ENCODE results near the gene CST4.
"Not testable (repeated sequence)": the region's sequence is repeated elsewhere in the genome, so short reads cannot be mapped to it uniquely, and the experiment has no call there.

CST4 gene, protein sequence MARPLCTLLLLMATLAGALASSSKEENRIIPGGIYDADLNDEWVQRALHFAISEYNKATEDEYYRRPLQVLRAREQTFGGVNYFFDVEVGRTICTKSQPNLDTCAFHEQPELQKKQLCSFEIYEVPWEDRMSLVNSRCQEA

DNA sequence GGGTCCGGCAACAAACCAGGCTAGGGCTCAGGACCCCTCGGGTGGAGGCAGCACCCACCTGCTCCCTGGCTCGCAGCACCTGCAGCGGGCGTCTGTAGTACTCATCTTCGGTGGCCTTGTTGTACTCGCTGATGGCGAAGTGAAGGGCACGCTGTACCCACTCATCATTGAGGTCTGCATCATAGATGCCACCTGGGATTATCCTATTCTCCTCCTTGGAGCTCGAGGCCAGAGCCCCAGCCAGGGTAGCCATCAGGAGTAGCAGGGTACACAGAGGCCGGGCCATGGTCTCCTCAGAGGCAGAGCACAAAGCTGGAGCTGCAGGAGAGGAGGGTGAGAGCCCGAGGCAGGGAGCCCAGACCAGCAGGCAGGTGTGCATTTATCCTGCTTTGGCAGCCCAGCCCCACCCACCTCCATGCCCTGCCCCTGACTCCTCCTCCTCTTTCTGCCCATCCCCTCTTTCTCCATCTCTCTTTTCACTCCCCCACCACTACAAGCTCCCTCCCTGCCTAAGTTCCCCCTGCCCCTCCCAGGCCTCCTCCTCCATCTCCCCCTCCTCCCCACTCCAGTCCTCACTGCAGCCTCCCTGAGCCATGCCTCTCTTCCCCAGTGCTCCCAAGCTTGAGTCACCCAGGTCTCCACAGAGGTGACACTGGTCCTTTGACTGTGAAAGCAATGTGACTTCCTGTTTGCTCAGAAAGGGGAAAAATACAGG is at the start of gene CST4:
Gene CST4 (minus strand): TSS at position 355 of the 715 bp plus-strand sequence. CDS start 69 bp downstream, at position 286.
- not testable (repeated sequence) for DNase-seq (ENCODE audit: low spot score)

DNA sequence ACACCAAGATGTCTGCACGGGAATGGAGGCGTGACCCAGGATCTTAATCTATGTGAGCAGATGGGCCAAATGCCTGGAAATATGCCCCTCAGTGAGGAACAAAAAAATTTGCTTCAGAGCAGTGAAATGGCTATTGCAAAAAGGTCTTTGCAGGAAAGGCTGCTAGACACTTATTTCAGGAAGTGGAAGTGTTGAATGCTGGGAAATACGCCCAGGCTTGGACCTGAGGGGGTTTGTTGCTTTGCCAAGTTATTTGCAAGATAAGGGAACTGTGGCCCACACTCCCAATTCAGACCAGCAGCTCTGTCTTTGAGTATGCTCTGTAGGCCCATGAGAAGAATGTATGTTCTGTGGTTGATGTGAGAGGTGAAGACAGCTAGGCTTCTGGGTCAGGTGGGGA is 46.6 kb upstream of the CST4 start:
- DNase-seq (ENCODE audit: low spot score) = not testable (repeated sequence)

DNA sequence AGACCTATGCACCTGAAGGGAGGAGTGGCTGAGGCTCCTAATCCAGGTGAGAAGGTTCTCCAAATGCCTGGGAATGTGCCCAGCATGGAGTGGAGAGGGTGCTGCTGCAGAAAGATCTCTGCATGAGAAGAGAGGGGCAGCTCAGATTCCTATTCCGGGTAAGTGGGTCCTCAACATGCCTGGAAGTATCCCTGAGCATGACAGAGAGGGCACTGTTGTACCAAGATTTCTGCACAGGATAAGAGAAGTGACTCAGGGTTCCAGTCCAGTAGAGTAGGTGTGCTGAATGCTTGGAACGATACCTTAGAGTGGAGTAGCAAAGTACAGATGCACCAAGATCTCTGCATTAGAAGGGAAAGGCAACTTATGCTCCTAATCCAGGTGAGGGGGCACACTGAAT is 46.1 kb upstream of the CST4 start:
- DNase-seq (ENCODE audit: low spot score) = not testable (repeated sequence)

DNA sequence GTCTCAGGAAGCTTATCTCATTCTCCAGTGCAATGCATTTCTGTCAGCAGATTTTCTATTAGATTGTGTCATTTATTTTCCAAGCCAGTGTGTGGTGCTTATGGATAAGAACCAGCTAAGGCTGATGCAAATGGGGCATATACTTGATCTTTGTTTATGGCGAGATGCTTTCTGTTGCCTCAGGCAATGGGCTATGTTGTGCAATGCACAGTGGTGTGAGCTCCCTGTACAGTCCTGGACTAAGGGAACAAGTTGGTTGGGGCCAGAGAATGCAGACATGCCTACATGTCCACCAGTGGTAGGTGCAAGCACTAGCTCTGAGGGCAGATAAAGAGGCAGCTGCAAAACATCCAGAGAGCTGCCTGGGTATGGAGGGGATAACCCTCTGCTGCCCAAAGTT is 45.6 kb upstream of the CST4 start:
- DNase-seq (ENCODE audit: low spot score) = not testable (repeated sequence)

DNA sequence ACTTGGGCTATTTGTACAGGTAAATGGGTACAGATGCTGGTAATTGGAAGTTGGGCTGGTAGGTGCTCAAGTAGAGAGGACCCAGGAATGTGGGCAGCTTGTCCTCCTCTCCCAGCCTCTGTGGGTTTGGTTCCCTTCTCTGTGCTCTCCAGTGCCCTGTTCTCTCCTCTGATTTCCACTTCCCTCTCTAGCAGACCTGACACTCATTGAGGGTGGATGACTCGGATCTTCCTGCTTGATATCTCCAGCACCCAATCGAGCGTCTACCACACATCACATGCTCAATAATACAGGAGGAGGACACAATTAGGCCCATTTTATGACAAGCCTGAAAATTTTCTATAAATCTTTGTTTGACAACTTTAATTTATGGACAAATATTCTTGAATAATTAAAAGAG is 38.2 kb upstream of the CST4 start:
- DNase-seq (ENCODE audit: low spot score) = no peak

DNA sequence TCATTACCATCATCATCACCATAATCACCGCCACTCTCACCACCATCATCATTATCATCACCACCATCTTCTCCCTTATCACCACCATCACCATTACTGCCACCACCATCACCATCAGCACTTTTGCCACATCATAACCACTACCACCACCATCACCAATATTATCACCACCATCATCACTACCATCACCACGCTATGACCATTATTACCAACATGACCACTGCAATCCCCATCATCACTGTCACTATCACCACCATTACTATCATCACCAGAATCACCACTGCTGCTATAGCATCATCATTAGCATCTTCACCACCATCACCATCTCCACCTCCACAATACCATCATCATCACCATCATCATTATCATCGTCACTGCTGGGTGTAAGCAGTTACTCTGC is 36.3 kb upstream of the CST4 start:
- DNase-seq (ENCODE audit: low spot score) = no peak

DNA sequence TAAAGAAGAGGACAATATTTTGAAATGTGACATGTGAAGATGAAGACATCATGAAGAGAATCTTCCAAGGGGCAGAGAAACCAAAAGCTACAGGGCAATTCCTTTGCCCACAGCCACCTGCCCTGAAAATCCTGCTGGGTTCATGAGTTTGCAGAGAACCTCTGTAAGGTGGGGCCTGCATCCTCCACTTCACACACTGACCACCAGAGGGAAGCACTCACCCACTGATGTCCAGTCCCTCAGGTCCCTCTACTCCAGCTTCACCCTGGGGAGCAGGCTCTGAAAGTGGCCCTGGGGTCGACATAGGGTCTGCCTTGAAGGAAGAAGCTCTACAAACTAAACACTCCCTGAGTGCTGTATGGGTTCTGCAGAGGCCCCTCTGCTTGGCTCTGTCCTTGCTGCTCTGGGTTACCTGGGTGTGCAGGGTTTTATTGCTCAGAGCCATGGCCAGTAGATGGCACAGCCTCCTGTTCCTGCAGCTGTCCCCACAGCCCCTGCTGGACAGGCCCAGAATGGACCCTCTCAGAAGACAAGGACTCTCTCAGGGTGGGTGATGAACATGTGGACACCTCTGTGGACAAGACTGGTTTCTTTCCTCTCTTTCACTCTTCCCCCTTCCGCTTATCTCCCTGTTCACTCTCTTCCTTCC is 34.9 kb upstream of the CST4 start:
- not testable (repeated sequence) for DNase-seq (ENCODE audit: low spot score)

DNA sequence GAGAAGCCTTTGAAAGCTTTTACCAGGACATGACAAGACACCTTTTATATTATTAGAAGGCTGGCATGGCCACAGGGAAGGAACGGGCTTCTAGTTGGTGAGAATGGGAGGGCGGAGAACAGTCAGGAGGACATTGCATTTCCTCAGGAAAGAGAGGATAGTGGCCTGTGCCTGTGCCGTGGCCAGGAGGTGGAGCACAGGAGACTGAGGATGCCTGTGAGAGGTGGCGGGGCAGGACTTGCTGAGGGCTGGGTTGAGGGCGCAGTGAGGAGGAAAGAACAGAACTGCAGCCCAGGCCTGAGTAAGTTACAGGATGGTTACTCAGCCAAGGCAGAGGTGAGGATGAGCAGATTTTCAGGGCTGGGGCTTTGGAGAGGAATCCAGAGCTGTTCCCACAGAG is 34.0 kb upstream of the CST4 start:
- DNase-seq (ENCODE audit: low spot score) = not testable (repeated sequence)

DNA sequence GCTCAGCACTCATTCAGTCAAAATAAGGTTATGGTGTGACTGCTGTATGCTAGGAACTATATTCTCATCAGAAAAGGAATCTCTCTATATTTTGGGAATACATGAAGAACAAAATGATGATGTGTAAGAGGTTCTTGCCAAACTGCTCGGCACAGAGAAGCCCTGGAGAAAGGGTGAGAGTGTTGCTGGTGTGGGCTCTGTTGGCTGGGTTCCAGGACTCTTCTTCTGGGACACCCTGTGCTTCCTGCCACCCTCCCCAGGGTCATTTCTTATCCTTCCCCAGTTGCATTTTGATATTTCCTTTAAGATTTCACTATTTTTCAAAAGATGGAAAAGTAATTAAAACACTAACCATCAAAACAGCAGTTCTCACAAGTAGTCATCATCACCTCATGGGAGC is 33.1 kb upstream of the CST4 start:
- DNase-seq (ENCODE audit: low spot score) = no peak

DNA sequence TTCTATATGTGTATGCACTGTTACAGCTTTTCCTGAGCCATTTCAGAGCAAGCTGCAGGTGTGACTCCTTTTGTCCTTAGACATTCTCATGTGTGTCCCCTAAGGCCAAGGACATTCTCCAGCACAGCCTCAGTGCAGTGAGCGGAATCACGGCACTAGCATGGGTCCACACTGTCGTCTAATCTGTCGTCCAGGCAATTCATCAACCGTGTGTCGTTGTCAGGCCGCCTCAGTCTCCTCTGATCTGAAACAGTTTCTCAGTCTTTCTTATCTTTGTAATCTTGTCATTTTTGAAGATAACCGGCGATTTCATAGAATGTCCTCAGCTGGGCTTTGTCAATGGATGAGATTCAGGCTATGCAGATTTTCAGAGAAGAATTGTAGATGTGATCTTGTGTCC is 30.5 kb upstream of the CST4 start:
- DNase-seq (ENCODE audit: low spot score) = not testable (repeated sequence)

DNA sequence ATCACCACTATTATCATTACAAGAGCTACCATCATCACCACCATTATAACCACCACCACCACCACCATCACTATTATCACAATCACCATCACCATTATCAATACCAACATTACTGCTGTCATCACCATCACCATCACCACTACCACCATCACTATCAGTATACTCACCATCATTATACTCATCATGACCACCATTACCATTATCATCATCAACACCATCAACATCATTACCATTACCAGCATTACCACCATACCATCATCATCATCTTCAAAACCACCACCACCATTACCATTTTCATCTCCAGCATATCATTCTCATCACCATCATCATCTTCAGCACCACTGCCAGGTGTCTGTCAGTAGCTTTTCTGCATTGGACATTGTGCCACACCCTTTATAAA is 22.9 kb upstream of the CST4 start:
- DNase-seq (ENCODE audit: low spot score) = not testable (repeated sequence)

DNA sequence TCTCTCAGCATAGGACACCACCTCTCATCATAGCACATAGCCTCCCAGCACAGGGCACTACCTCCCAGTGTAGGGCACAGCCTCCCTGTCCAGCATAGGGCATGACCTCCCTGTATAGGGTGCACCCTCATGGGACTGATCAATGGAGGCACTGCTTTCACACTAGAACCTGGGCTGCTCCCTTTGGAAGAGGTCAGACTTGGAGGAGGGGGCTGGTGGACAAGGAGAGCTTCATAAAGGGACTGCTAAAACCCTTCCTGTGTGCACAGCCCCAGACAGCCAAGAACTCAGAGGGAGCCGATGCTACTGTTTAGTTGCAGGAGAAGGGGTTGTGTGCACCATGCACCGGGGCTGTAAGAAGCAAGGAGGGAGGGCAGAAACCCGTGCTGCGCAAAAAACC is 21.9 kb upstream of the CST4 start:
- no peak for DNase-seq (ENCODE audit: low spot score)

DNA sequence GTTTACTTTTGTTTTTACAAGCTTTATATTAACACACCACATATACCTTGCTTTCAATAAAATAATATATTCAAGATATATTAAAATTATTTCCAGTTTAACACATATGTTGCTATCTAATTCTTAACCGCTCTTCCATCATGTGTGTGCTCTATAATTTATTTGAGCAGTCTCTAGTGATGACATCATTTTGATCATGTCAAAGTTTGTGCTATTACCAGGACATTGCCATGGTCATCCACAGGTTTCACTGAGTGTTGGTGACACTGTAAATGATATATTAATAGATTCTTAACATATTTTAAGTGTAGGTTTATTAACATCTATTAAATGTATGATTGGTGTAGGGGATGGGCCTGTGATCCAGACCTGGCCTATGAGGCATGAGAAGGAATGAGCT is 17.1 kb upstream of the CST4 start:
- DNase-seq (ENCODE audit: low spot score) = no peak

DNA sequence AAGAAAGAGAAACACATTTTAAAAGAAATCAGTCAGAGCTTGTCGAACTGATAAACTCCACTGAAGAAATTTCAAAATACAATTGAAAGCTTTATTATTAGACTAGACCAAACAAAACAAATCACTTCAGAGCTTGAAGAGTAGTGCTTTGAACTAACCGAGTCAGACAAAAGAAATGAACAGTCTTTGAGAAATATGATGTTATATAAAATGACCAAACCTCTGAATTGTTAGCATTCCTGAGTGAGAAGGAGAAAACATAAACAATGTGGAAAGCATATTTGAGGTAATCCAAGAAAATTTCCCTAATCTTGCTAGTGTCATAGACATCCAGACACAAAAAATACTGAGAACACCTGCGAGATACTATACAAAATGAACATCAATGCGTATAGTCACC is 13.2 kb upstream of the CST4 start:
- no peak for DNase-seq (ENCODE audit: low spot score)

DNA sequence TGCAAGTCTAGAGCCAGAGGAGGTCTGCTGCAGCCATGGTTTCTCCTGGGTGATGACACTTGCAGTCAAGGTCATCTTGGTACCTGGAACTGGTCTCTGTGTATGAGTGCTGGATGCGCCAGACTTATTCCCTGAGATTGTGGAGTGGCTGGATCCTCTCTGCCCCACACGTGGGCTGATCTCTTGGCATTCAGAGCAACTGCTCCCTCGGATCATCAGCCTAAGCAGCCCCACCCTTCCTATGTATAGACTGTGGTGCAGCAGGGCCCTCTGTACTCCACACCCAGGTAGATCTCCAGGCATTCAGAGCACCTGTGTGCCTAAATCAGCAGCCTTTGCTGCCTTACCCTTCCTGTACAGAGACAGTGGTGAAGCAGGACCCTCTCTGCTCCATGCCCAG is 12.1 kb upstream of the CST4 start:
- DNase-seq (ENCODE audit: low spot score) = no peak

DNA sequence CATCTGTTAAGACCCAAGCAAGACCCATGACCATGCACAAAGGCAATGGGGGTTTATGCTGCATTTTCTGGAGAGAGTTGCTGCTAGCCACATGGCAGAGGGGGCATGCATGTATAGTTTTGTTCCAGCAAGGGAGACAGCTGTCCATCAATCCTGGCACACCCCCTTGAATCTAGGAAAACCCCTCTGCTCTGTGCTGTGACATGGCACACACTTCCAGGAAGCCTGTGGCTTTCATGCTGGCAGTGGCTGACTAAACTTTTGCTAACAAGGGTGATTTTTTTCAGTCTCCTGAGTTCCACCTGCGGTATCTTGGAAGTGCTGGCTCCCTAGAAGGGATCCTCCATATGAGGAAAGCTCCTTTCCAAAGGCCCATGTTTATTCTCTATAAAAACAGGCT is 9.1 kb upstream of the CST4 start:
- DNase-seq (ENCODE audit: low spot score) = no peak

DNA sequence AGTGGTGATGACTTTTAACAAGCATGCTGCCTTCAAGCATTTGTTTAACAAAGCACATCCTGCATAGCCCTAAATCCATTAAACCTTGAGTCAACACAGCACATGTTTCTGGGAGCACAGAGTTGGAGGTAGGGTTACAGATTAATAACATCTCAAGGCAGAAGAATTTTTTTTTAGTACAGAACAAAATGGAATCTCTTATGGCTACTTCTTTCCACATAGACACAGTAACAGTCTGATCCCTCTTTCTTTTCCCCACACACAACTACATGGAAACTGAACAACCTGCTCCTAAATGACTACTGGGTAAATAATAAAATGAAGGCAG is 6.2 kb upstream of the CST4 start:
- DNase-seq (ENCODE audit: low spot score) = not testable (repeated sequence)

DNA sequence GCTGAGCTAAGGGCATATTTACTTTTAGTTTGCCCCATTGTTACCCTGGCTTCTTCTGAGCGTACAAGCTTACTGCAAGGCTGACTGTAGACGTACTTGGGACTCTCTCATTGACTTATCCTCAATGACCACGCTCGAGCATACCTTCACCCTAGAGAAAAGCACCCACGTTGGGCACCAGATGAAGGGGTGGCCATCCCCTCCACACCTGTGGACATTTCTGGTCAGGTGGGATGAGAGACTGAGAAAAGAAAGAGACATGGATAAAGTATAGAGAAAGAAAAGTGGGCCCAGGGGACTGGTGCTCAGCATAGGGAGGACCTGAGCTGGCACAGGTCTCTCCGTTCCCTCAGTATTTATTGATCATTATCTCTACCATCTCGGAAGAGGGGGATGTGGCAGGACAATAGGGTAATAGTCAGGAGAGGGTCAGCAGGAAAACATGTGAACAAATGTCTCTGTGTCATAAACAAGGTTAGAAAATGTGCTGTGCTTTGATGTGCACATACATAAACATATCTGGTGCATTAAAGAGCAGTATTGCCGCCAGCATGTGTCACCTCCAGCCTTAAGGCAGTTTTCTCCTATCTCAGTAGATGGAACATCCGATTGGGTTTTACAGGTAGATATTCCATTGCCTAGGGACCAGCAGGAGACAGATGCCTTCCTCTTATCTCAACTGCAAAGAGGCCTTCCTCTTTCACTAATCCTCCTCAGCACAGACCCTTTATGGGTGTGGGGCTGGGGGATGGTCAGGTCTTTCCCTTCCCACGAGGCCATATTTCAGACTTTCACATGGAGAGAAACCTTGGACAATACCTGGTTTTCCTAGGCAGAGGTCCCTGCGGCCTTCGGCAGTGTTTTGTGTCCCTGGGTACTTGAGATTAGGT is 5.6 kb upstream of the CST4 start:
- not testable (repeated sequence) for DNase-seq (ENCODE audit: low spot score)

DNA sequence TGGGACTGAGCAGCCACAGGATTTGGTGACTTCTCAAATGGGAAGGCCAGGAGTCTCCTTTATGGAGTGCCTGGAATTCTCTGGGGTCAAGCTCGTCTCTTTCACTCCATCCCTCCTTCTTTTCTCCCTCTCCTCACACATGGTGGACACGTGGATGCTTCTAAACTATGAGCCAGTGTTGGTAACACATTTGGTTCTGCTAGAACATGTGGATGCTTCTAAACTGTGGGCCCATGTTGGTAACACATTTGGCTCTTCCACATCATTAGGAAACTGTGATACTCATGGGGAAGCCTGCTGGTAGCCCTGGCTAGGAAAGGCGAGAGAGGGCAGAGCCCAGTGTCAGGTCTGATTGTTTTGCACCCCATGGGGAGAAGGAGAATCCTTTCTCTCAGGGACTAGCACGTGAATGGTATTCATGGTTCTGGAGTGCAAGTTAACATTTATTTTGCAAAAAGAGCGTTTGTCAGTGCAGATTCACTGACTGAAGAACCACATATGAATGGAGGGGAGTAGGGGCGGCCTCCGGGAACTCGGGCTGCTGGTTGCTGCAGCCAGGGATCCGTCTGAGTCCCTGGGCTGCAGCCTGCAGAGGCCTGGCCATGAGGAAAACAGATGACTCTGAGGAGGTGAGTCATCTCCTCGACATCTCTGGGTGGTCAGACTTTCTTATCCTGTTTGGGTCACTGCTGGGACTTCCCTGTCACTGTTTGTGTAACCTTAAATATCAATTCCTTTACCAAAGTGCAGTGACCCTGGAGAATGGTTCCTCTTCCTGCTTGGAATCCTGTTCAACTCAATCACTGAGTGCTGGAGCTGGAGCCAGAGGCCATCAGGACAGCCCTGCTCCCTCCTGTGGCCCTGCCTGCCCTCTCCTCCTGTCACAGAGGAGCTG is 4.1 kb upstream of the CST4 start:
- DNase-seq (ENCODE audit: low spot score) = not testable (repeated sequence)

DNA sequence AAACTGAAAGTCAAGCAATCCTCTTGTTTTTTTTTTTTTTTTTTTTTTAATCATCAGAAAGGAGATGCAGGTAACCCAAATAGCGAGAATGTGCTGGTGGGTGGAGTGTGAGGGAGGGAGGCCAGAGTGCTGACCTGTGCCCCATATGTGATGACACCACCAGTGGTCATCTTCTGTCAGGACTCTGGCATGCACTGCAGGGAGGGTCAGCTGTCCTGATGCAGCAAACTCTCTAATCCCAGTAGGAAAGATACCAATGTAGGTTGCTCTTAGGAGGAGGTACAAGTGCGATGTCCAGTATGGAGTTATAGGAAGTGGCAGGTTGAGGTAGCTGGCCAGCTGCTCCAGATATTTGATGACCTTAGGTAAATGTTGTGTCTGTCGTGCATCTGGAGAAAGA is 2.8 kb upstream of the CST4 start:
- DNase-seq (ENCODE audit: low spot score) = no peak

DNA sequence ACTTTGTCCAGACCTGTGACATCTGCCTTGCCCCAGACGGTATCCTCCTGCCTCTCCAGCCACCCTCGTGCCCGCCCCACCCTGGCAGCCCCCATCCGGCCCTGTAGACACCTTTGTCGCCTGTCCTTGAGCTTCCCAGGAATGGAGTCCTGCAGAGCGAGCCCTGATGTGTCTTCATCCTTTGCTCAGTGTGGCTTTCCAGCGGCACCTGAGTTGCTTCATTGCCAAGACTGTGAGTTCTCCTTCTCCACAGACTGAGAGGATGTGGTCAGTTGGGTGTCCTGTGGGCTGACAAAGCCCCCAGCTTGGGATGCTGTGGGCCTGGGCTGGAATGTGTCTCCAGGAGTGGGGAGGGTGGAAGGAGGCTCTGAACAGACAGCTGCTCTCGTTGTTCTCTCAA is 1.7 kb upstream of the CST4 start:
- DNase-seq (ENCODE audit: low spot score) = no peak

DNA sequence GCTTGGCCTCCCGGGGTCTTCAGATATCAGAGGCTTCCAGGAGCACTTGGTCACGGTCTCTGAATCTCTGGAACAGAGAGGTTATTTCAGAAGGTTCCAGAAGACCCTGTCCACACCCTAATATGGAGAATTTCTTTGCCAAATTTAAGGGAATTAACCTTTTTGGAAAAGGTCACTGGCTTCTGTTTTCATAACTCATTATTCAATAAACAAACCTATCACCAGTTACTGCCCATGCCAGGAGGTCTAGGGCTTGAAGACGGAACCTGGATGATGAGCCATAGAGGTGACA is 507 bp upstream of the CST4 start:
- DNase-seq (ENCODE audit: low spot score) = no peak

Measured in COLO829 (cell line).